D721Med (cell line): ENCODE results near the gene TMEM176B.

Experiments used
- DNase-seq: peaks from one replicate; pipeline ENCODE4 v3.0.0; 2011; ENCODE audit warnings: low spot score; ENCODE audit not compliant: insufficient read length
- FAIRE-seq: peaks from 2 replicates; lab custom pipeline; 2011; peaks lifted over from hg19 to GRCh38; lab: Jason Lieb, UNC
- TF ChIP-seq, protein P1 (sequence below): IDR thresholded peaks from 2 replicates; pipeline ENCODE4 v1.5.1; 2012; ENCODE audit warnings: mild to moderate bottlenecking, control low read depth; ENCODE audit not compliant: insufficient read depth; ENCODE audit errors: missing control alignments

Gene TMEM176B

DNA sequence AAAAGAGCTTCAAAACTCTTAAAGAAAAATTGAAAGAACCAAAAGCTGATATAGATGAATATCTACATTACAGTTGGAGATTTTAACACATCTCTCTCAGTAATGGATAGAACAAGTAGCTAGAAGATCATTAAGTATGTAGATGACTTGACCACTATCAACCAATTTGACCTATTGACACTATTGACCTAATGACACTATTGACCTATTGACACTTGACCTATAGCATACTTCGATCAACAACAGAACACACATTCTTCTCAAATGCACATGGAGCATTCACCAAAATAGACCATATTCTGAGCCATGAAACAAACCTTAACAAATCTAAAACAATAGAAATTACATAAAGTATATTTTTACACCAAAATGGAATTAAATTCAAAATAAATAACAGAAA lies 40.7 kb downstream of the TMEM176B start:
- FAIRE-seq (no peak), DNase-seq (no peak)
- TF ChIP-seq, protein P1, sequence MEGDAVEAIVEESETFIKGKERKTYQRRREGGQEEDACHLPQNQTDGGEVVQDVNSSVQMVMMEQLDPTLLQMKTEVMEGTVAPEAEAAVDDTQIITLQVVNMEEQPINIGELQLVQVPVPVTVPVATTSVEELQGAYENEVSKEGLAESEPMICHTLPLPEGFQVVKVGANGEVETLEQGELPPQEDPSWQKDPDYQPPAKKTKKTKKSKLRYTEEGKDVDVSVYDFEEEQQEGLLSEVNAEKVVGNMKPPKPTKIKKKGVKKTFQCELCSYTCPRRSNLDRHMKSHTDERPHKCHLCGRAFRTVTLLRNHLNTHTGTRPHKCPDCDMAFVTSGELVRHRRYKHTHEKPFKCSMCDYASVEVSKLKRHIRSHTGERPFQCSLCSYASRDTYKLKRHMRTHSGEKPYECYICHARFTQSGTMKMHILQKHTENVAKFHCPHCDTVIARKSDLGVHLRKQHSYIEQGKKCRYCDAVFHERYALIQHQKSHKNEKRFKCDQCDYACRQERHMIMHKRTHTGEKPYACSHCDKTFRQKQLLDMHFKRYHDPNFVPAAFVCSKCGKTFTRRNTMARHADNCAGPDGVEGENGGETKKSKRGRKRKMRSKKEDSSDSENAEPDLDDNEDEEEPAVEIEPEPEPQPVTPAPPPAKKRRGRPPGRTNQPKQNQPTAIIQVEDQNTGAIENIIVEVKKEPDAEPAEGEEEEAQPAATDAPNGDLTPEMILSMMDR, result no peak

DNA sequence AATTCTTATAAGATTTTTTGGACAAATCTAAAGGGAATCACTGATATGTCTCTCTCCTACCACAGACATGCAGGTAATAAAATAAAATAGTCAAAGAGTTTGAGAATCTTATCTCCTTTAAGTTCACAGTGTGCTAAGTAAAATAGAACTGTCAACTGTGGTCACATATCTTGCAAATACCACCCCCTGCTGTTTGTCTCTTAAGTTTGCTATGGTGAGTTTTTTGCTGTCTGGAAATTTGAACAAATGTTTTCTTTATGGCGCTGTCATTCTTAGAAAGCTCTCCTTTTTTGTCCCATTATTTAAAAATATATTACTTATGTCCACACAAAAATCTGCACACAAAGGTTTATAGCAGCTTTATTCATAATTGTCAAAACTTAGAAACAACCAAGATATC lies 43.3 kb downstream of the TMEM176B start:
- TF ChIP-seq, protein P1, result peak; percentile 18
- DNase-seq (no peak), FAIRE-seq (no peak)

- FAIRE-seq (no peak), DNase-seq (no peak)
- TF ChIP-seq, protein P1, result no peak
Observed at GRCh38 chr7:150756166-150756565, 44.0 kb downstream of the TMEM176B start.

DNA sequence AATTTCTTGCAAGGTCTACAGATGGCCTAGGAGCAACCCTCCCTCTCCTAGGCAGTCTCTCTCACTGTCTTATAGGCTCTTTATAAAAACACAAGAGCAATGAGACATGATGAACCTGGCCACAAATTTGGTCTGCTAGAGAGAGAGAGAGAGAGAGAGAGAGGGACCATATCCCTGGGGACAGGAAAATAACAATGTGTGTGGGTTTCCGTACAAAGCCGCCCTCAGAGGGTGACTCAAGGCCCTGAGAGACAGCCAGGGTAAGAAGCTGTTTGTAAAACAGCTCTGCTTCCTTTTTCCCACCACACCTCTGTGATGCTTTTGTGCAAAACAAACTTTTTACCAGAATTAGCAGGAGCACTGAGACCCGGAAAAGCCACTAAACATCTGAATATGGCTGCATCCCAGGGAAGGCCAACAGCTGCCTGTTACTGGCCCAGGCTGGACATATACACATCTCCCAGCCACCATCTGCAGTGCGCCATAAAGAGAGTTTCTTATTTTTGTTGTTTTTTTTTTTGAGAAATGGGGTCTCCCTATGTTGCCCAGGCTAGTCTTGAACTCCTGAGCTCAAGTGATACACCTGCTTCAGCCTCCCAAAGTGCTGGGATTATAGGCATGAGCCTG lies 44.6 kb downstream of the TMEM176B start:
- DNase-seq, result no peak
- TF ChIP-seq, protein P1, result no peak
- no peak for FAIRE-seq

- TF ChIP-seq, protein P1, result no peak
- FAIRE-seq, result no peak
- no peak for DNase-seq
Observed at GRCh38 chr7:150754951-150755350, 45.2 kb downstream of the TMEM176B start.

DNA sequence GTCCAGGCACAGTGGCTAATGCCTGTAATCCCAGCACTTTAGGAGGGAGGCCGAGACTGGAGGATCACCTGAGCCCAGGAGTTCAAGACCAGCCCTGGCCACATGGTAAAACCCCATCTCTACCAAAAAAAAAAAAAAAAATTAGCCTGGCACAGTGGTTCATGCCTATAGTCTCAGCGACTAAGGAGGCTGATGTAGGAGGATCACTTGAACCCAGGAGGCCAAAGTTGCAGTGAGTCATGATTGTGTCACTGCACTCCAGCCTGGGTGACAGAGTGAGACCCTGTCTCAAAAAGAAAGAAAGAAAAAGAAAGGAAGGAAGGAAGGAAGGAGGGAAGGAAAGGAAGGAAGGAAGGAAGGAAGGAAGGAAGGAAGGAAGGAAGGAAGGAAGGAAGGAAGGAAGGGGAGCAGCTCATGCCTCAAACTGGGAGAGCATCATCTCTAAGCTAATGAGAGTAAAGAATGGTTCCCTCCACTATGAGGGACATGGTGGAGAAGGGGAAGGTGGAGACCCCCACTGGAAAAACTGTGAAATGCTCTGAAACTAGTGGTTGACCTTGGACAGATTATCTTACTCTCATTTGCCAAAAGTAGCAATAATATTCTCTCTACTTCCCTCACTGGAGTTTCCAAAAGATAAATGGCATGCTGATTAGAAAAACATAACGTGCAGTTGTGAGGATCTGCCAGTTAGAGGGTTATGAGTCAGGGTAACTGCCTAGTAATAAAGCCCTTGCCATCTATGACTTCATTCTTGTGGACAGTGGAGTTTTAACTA lies 46.1 kb downstream of the TMEM176B start:
- DNase-seq, result no peak
- TF ChIP-seq, protein P1, result peak; percentile 26
- no peak for FAIRE-seq

DNA sequence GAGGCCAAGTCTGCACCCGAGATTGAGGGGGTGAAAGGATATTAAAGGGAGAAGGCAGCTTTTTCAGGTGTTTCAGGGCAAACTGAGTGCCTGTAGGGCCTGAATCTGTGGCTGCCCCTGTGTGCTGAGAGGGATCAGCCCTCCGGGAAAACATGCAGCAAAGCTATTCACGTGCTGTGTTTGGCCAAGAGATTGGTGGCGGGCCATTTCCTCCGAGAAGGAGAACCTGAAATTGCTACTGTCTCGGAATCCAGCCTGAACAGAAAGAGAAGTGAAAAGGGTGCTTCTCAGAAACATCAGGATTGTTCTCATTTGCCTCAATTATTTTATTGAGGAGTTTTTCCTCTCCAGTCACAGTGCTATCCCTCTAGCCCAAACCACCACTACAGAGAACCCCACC lies 46.9 kb downstream of the TMEM176B start:
- DNase-seq, result no peak
- FAIRE-seq, result no peak
- TF ChIP-seq, protein P1, result no peak
